Hepatocyte (in vitro differentiated cells): Measurements from ENCODE around the gene KRTAP10-8.

Experiments used
- EZH2 ChIP-seq: fragments of 200-600 bp; sonication (generic); IDR thresholded peaks from 2 replicates; pipeline ENCODE4 v1.6.1; 2016; ENCODE audit warnings: antibody characterized with exemption, mild to moderate bottlenecking, borderline replicate concordance
- TF ChIP-seq, protein P1 (sequence below): fragments of 200-600 bp; sonication (generic); IDR thresholded peaks from 2 replicates; pipeline ENCODE4 v1.5.1; 2016; ENCODE audit warnings: antibody characterized with exemption, mild to moderate bottlenecking; ENCODE audit not compliant: poor library complexity

DNA sequence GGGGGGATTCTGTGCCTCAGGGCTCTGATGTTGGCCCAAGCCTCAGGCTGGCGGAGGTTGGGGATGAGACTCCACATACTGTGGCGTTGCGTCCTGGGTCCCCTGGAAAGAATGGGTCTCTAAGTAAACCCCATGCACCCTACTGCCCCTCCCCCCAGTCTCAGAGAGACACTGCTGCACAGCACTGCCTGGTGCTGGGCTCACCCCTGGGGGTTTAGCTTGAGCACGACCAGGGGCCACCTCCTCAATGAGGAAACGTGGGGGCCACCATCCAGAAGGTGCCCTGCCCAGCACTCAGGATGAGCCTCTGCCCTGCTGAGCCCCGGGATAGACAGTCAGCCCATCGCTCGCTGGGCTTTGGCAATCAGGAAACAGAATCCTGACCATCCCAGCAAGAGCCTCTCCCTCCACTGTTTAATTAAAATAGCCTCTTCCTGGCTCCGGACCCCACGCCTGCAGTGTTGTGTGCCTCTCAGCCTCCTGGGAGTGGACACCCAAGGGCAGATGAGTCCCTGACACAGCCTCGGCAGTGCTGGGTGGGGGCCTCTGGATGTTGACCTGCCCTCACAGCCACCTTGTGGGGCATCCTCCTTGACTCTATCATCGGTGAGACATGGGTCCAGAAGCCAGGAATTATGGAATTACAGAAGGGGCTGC is 41.9 kb upstream of the KRTAP10-8 start:
- TF ChIP-seq, protein P1, sequence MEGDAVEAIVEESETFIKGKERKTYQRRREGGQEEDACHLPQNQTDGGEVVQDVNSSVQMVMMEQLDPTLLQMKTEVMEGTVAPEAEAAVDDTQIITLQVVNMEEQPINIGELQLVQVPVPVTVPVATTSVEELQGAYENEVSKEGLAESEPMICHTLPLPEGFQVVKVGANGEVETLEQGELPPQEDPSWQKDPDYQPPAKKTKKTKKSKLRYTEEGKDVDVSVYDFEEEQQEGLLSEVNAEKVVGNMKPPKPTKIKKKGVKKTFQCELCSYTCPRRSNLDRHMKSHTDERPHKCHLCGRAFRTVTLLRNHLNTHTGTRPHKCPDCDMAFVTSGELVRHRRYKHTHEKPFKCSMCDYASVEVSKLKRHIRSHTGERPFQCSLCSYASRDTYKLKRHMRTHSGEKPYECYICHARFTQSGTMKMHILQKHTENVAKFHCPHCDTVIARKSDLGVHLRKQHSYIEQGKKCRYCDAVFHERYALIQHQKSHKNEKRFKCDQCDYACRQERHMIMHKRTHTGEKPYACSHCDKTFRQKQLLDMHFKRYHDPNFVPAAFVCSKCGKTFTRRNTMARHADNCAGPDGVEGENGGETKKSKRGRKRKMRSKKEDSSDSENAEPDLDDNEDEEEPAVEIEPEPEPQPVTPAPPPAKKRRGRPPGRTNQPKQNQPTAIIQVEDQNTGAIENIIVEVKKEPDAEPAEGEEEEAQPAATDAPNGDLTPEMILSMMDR, result no peak
- TF ChIP-seq EZH2, result no peak
